ENCODE data around the gene IL10.

IL10 gene

GRCh38 chr1:206798384-206798996 lies 26.2 kb upstream of the IL10 start:
- TF ChIP-seq CTCF (IDR thresholded peaks at IDR 0.05) = no peak
- Histone ChIP-seq H3K9me3 (no peaks in the 10 kb centered on the region), H3K4me1 (ENCODE audit: control insufficient read depth in 1 of 2, insufficient read depth in 1 of 2, low read depth in 1 of 2, low read length in 1 of 2) (peaks cover 2 to 13% of the 10 kb centered on the region in 2 experiments), H3K27me3 (no peaks in the 10 kb centered on the region), H3K27ac (no peak overlapping the region), H3K36me3 (no peaks in the 10 kb centered on the region), H3K4me3 (ENCODE audit: low read depth in 1 of 2, low read length in 1 of 2) (no peak overlapping the region)

- Histone ChIP-seq H3K9me3 (no peaks in the 10 kb centered on the region), H3K36me3 (no peaks in the 10 kb centered on the region), H3K4me3 (ENCODE audit: low read depth in 1 of 2, low read length in 1 of 2) (no peak overlapping the region), H3K4me1 (ENCODE audit: control insufficient read depth in 1 of 2, insufficient read depth in 1 of 2, low read depth in 1 of 2, low read length in 1 of 2) (peaks cover 2 to 13% of the 10 kb centered on the region in 2 experiments), H3K27me3 (no peaks in the 10 kb centered on the region), H3K27ac (no peak overlapping the region)
- TF ChIP-seq CTCF (IDR thresholded peaks at IDR 0.05) = no peak
Observed at GRCh38 chr1:206797534-206798383, 25.5 kb upstream of the IL10 start.

DNA sequence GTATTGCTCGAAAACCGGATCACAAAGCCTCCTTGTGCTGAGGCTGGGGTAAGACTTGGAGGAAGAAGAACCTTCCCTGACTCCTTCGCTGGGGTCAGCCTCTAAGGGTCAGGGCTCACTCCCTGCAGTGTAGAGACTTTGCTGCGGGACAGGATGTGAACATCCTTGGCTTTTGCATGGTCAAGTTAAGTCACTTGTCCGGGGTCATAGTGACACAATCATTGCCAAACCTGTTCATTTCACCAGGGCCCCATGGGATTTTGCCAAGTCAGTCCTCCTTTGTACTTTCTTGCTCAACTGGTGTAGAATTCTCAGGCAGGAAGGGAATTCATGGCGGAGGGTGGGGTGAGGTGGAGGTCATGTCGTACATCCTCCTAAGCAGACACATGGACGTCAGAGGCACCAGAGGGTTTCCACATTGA lies 24.7 kb upstream of the IL10 start:
- Histone ChIP-seq H3K4me1 (ENCODE audit: control insufficient read depth in 1 of 2, insufficient read depth in 1 of 2, low read depth in 1 of 2, low read length in 1 of 2) (peaks cover 2 to 13% of the 10 kb centered on the region in 2 experiments), H3K9me3 (no peaks in the 10 kb centered on the region), H3K27me3 (no peaks in the 10 kb centered on the region), H3K36me3 (no peaks in the 10 kb centered on the region), H3K27ac (no peak overlapping the region), H3K4me3 (ENCODE audit: low read depth in 1 of 2, low read length in 1 of 2) (no peak overlapping the region)
- no peak for TF ChIP-seq CTCF (IDR thresholded peaks at IDR 0.05)

DNA sequence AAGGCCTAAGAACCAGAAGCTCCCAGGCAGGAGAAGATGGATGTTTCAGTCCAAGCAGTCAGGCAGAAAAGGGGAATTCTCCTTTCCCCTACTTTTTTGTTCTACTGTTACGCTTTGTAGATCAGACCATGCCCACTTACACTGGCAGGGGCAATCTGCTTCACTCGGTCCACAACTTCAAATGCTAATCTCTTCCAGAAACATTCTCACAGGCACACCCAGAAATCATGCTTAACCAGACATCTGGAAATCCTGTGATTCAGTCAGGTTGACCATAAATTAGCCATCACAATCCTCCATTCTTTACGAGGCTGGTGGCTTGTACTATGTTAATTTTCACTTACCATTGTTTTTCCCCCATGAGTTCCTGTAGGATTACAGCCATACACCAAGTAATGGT lies 23.8 kb upstream of the IL10 start:
- no peak for TF ChIP-seq CTCF (IDR thresholded peaks at IDR 0.05)
- Histone ChIP-seq H3K9me3 (no peaks in the 10 kb centered on the region), H3K27me3 (no peaks in the 10 kb centered on the region), H3K4me1 (ENCODE audit: control insufficient read depth in 1 of 2, insufficient read depth in 1 of 2, low read depth in 1 of 2, low read length in 1 of 2) (peaks cover 2 to 13% of the 10 kb centered on the region in 2 experiments), H3K4me3 (ENCODE audit: low read depth in 1 of 2, low read length in 1 of 2) (no peak overlapping the region), H3K36me3 (no peaks in the 10 kb centered on the region), H3K27ac (no peak overlapping the region)

DNA sequence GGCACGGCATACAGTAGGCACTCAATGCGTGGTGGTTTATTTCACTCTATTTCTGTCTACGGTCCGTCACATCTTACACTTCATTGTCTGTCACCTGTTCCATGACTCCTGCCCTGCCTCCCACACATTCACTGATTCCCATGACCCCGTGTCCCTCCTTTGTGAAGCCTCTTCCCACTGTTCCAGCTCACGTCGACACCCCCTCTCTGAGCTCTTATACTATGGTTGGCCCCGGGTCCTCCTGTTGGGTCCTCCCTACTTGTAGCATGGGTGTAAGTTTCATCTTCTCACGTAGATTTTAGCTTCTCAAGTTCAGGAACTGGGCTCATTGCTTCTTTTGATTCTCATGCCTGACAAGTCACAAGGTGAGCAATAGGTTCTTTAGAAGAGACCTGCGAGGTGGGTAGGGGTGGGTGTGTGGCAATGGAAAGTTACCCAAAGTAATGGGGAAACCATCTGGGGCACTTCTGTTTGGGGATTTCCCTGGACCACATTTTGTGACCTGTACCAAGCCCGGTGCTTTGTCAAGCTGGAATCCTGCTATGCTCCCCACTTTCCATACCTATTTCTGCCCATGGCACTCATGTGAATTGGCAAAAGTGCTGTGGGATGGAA lies 22.1 kb upstream of the IL10 start:
- TF ChIP-seq CTCF (IDR thresholded peaks at IDR 0.05) = no peak
- H3K27ac ChIP-seq = no peak overlapping the region
- no peaks in the 10 kb centered on the region for H3K9me3 ChIP-seq
- no peaks in the 10 kb centered on the region for H3K27me3 ChIP-seq
- no peak overlapping the region for H3K4me3 ChIP-seq (ENCODE audit: low read depth in 1 of 2, low read length in 1 of 2)
- peaks cover 2 to 13% of the 10 kb centered on the region in 2 experiments for H3K4me1 ChIP-seq (ENCODE audit: control insufficient read depth in 1 of 2, insufficient read depth in 1 of 2, low read depth in 1 of 2, low read length in 1 of 2)
- no peaks in the 10 kb centered on the region for H3K36me3 ChIP-seq
